ENCODE results near the gene DDIT4L.
"Not testable (repeated sequence)": the region's sequence is repeated elsewhere in the genome, so short reads cannot be mapped to it uniquely, and the experiment has no call there.

Gene DDIT4L

DNA sequence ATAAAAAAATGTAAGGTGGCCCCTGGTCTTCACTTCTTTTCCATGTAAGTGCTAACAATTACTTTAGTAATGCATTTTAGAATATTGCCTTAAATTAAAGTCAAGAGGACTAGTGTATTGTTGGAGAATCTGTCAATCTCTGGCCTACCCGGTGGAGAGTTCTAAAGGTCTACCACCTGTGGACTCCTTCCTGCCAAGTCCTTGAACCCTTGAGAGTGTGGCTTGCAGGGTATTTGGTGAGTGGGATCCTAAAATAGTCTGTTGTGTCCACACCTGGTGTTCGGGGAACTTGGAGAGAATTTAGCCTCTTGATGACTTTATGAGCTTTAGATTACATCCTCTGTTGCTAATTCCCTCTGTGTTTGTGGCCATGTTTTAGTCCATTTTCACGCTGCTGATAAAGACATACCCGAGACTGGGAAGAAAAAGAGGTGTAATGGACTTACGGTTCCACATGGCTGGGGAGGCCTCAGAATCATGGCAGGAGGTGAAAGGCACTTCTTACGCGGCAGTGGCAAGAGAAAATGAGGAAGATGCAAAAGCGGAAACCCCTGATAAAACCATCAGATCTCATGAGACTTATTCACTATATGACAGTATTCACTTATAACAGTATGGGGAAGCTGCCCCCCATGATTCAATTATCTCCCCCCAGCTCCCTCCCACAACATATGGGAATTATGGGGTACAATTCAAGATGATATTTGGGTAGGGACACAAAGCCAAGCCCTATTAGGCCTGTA, 23.8 kb downstream of the DDIT4L start:
- DNase-seq (ENCODE audit: low spot score) = no peak

- no peak for DNase-seq (ENCODE audit: low spot score)
Measured at GRCh38 chr4:100165809-100166208, 24.5 kb downstream of the DDIT4L start.

GRCh38 chr4:100164808-100165760, 25.2 kb downstream of the DDIT4L start:
- no peak for DNase-seq (ENCODE audit: low spot score)

DNA sequence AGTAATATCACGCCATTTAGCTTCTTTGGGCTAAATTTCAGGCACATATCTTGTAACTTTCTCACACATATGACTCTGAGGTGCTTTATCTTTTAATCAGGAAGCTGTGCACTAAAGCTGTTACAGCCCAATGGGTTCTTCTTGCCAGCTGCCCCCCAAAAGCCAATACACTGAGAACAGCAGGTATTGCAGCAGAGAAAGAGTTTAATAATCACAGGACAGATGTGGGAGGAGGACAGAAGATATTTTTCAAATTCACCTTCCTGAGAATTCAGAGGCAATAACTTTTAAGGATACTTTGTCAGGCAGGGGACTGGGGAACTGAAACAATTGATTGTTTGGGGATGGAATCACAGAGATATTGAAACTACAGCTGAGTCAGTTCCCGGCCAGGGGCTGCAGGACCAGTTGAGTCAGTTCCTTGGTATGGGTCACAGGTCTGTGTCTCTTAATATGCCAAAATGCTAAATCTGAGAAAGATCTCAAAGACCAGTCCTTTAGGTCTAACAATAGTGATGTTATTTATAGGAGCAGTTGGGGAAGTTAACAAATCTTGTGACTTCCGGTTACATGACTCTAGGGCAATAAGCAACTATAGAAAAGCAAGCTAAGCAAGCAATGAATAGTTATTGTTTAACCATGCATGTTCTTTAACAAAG, 28.1 kb downstream of the DDIT4L start:
- DNase-seq (ENCODE audit: low spot score) = no peak

- no peak for DNase-seq (ENCODE audit: low spot score)
Measured at GRCh38 chr4:100149190-100149589, 41.1 kb downstream of the DDIT4L start.

GRCh38 chr4:100147684-100148083, 42.6 kb downstream of the DDIT4L start:
- no peak for DNase-seq (ENCODE audit: low spot score)

GRCh38 chr4:100147198-100147597, 43.1 kb downstream of the DDIT4L start:
- no peak for DNase-seq (ENCODE audit: low spot score)

DNA sequence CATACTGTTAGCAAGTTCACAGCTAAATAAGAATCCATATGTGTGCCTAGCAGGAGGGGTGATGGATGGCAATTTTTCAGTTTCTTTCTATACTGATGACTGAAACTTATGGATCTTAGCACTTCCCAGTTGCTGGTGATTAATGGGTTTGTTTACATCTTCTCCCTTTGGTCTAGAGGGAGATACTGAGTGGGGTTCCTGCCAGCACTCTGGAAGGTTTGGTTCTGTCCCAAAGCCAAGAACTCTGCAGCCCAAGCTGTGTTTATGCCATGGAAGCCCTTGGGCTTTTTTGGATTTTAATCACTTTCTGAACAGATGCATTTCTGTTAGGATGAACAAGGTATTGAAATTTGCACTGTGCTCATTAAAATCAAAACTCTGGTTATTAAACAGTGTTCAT, 43.5 kb downstream of the DDIT4L start:
- no peak for DNase-seq (ENCODE audit: low spot score)

DNA sequence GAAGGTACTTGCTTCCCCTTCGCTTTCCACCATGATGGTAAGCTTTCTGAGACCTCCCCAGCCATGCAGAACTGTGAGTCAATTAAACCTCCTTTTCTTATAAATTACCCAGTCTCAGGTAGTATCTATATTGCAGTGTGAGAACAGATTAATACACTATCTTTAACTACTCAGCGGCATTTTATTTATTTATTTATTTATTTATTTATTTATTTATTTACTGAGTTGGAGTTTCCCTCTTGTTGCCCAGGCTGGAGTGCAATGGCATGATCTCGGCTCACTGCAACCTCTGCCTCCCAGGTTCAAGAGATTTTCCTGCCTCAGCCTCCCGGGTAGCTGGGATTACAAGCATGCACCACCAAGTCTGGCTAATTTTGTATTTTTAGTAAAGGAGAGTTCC, 52.9 kb downstream of the DDIT4L start:
- DNase-seq (ENCODE audit: low spot score) = not testable (repeated sequence)
